Measurements from ENCODE around the gene RMC1.
"Not testable (repeated sequence)": the region's sequence is repeated elsewhere in the genome, so short reads cannot be mapped to it uniquely, and the experiment has no call there.

RMC1 gene

GRCh38 chr18:23498877-23499276, 4.4 kb upstream of the RMC1 start:
- DNase-seq = peak; percentile 65

GRCh38 chr18:23499291-23499781, 4.0 kb upstream of the RMC1 start:
- no peak for DNase-seq

DNA sequence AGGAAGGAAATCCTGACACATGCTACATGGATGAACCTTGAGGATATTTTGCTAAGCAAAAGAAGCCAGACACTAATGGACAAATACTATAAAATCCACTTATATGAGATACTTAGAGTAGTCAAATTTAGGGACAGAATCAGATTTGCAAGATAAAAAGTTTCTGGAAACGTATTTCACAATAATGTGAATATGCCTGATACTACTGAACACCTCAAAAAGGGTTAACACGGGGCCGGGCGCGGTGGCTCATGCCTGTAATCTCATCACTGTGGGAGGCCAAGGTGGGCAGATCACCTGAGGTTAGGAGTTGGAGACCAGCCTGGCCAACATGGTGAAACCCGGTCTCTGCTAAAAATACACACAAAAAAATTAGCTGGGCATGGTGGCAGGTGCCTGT, 1.7 kb upstream of the RMC1 start:
- no peak for DNase-seq

DNA sequence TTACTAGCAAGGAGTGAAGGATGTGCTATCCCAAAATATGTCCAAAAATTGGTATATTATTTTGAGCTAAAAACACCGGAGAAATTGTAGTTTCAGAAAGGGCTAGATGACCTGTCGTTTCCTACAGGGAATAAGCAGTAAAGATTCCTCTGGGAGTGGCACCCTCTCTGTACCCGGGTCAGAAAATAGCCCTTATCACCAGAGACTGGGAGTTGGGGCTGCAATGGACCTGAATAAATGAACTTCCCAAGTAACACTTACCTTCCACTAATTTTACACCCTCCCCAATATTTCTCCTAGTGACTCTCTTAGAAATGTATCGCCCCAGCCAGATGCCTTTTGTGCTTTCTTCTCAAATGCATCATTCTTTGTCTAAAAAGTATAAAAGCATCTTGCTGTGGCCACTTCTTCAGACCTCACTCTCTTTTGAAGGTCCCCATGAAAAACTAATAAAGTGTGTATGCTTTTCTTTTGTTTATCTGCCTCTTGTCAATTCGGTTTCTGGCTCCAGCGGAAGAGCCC, 734 bp upstream of the RMC1 start:
- DNase-seq = no peak

GRCh38 chr18:23503963-23504344, 643 bp downstream of the RMC1 start:
- no peak for DNase-seq

DNA sequence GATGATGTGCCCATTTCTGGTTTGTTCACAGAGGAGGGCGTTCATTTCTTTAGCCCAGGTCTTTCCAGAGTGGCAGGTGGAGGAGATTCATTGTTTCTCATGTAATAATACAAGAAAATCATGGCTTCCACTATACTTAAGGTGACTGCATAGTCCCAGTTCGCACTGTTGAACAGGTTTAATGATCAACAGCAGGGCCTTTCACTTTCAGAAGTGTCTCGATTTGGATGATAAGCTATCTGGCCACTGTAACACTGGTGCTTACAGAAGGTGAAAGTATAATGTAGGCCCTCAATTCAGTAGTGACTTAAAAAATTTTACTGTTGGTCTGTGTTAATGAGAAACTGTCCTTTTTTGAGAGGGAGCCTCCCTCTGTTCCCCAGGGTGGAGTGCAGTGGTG, 1.4 kb downstream of the RMC1 start:
- DNase-seq = no peak

- DNase-seq = no peak
Measured at GRCh38 chr18:23506393-23506792, 3.1 kb downstream of the RMC1 start.

DNA sequence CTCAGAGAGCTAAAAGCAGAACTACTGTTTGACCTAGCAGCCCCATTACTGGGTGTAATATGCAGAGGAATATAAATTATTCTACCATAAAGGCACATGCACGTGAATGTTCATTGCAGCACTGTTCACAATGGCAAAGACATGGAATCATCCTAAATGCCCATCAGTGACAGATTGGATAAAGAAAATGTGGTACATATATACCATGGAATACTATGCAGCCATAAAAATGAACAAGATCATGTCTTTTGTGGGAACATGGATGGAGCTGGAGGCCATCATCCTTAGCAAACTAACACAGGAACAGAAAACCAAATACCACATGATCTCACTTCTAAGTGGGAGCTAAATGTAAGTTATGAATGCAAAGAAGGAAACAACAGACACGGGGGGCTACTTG, 7.6 kb downstream of the RMC1 start:
- DNase-seq = not testable (repeated sequence)

DNA sequence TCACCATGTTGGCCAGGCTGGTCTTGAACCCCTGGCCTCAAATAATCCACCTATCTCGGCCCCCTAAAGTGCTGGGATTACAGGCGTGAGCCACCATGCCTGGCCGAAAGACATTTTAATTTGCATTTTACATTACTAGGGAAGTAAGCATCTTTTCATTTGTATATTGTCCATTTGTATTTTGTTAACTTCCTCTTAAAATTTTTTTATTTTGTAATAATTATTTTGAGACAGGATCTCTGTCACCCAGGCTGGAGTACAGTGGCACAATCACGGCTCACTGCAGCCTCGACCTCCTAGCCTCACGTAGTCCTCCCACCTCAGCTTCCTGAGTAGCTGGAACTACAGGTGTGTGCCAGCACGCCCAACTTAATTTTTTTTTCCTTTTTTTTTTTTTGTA, 8.9 kb downstream of the RMC1 start:
- DNase-seq = not testable (repeated sequence)

- DNase-seq = no peak
Measured at GRCh38 chr18:23512641-23513040, 9.3 kb downstream of the RMC1 start.

GRCh38 chr18:23515911-23516546, 12.7 kb downstream of the RMC1 start:
- peak; percentile 67 for DNase-seq

- DNase-seq = no peak
Measured at GRCh38 chr18:23519734-23520133, 16.4 kb downstream of the RMC1 start.

- DNase-seq = no peak
Measured at GRCh38 chr18:23521271-23521670, 18.0 kb downstream of the RMC1 start.

GRCh38 chr18:23521907-23522306, 18.6 kb downstream of the RMC1 start:
- DNase-seq = no peak

GRCh38 chr18:23523429-23524212, 20.3 kb downstream of the RMC1 start:
- no peak for DNase-seq

GRCh38 chr18:23524213-23524707, 20.9 kb downstream of the RMC1 start:
- no peak for DNase-seq

- no peak for DNase-seq
Measured at GRCh38 chr18:23526501-23527063, 23.3 kb downstream of the RMC1 start.

GRCh38 chr18:23528580-23529472, 25.5 kb downstream of the RMC1 start:
- DNase-seq = no peak

- no peak for DNase-seq
Measured at GRCh38 chr18:23529604-23530003, 26.3 kb downstream of the RMC1 start.

- no peak for DNase-seq
Measured at GRCh38 chr18:23530195-23530594, 26.9 kb downstream of the RMC1 start.

GRCh38 chr18:23531912-23532311, 28.6 kb downstream of the RMC1 start:
- DNase-seq = no peak

- no peak for DNase-seq
Measured at GRCh38 chr18:23532848-23533247, 29.5 kb downstream of the RMC1 start.

DNA sequence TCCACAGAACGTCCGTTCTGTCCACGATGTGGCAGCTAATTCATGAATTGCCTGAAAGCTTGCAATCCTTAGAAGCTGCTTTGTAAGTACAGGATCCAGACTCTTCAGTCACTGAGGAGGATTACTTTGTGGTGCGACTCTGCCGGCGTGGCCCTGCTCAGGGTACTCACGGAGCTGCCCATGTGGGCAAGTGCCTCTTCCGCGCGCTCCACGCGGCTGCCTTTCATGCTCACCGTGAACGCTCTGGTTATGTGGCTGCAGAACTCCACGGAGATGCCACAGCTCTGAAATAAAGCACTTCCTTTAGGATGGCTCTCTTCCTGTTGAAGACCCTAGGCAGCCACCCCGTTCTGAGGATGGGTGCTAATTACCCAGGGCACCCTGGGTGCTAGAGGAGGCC, 31.0 kb downstream of the RMC1 start:
- no peak for DNase-seq

Measured in activated CD4-positive, CD25-positive, alpha-beta regulatory T cell treated with anti-CD3 and anti-CD28 coated beads, Interleukin-2, amount 50 U/mL, for 72 hours (primary cell).